Adrenal gland (tissue), 5 donors: Measurements from ENCODE around the gene YBX1.

Experiments
- CTCF ChIP-seq, 6 experiments: fragments of 450-650 bp in 4 of 6; fragments of 200-600 bp in 2 of 6; sonication (generic) in 1 of 6; IDR thresholded peaks; 1 replicate in 5 of 6; 2 replicates in 1 of 6; pipeline versions ENCODE4 v1.5.1 to v1.8.0; 2016 to 2021; ENCODE audit warnings: antibody characterized with exemption in 6 of 6, mild to moderate bottlenecking in 2 of 6, moderate library complexity in 1 of 6
- POLR2A ChIP-seq, 2 donors: fragments of 450-650 bp; IDR thresholded peaks; one replicate each; pipeline ENCODE4 v1.6.1; 2017; ENCODE audit warnings: antibody characterized with exemption in 2 of 2, mild to moderate bottlenecking in 2 of 2, moderate library complexity in 1 of 2
- donor health status: DM: no; HTN: no; CAD: no.

- TF ChIP-seq POLR2A (IDR thresholded peaks at IDR 0.05): no peak
- no peak for TF ChIP-seq CTCF (IDR thresholded peaks at IDR 0.05)
Measured at GRCh38 chr1:42713293-42713692, 31.1 kb downstream of the YBX1 start.
